WERI-Rb-1 (cell line): ENCODE data around the gene MICAL3.
"Not testable (repeated sequence)": the region's sequence is repeated elsewhere in the genome, so short reads cannot be mapped to it uniquely, and the experiment has no call there.

Experiments used
- DNase-seq: peaks from one replicate; pipeline ENCODE4 v3.0.0-alpha.2; 2020
- H3K27ac ChIP-seq: fragments of 250-450 bp; sonication (Bioruptor Pico); 2 replicates; pipeline ENCODE4 v1.5.1; 2020; ENCODE audit warnings: mild to moderate bottlenecking, moderate library complexity
- H3K27me3 ChIP-seq: fragments of 250-450 bp; sonication (Bioruptor Pico); 2 replicates; pipeline ENCODE4 v1.5.1; 2021; ENCODE audit warnings: mild to moderate bottlenecking, low read depth, moderate library complexity; ENCODE audit not compliant: insufficient read depth, severe bottlenecking
- H3K36me3 ChIP-seq: fragments of 250-450 bp; sonication (Bioruptor Pico); 2 replicates; pipeline ENCODE4 v1.5.1; 2020; ENCODE audit warnings: mild to moderate bottlenecking, moderate library complexity
- H3K4me3 ChIP-seq: 2 replicates; pipeline ENCODE4 v1.5.1; 2011; ENCODE audit warnings: low read depth, mild to moderate bottlenecking, control low read depth, low read length
- H3K9me3 ChIP-seq: fragments of 250-450 bp; sonication (Bioruptor Pico); 2 replicates; pipeline ENCODE4 v1.5.1; 2021; ENCODE audit warnings: mild to moderate bottlenecking, moderate library complexity; ENCODE audit not compliant: severe bottlenecking
- TF ChIP-seq, protein P1 (sequence below): IDR thresholded peaks from 2 replicates; pipeline ENCODE4 v1.5.1; 2011; ENCODE audit warnings: low read depth, mild to moderate bottlenecking, control low read depth, inconsistent platforms, low read length

Gene MICAL3

GRCh38 chr22:17772249-17772957 is 252.0 kb downstream of the MICAL3 start:
- H3K27ac ChIP-seq, result no peak overlapping the region
- H3K36me3 ChIP-seq, result peaks cover 12% of the 10 kb centered on the region
- H3K4me3 ChIP-seq, result no peak overlapping the region
- TF ChIP-seq, protein P1, sequence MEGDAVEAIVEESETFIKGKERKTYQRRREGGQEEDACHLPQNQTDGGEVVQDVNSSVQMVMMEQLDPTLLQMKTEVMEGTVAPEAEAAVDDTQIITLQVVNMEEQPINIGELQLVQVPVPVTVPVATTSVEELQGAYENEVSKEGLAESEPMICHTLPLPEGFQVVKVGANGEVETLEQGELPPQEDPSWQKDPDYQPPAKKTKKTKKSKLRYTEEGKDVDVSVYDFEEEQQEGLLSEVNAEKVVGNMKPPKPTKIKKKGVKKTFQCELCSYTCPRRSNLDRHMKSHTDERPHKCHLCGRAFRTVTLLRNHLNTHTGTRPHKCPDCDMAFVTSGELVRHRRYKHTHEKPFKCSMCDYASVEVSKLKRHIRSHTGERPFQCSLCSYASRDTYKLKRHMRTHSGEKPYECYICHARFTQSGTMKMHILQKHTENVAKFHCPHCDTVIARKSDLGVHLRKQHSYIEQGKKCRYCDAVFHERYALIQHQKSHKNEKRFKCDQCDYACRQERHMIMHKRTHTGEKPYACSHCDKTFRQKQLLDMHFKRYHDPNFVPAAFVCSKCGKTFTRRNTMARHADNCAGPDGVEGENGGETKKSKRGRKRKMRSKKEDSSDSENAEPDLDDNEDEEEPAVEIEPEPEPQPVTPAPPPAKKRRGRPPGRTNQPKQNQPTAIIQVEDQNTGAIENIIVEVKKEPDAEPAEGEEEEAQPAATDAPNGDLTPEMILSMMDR, result no peak
- H3K27me3 ChIP-seq, result no peaks in the 10 kb centered on the region
- DNase-seq, result no peak
- no peaks in the 10 kb centered on the region for H3K9me3 ChIP-seq

DNA sequence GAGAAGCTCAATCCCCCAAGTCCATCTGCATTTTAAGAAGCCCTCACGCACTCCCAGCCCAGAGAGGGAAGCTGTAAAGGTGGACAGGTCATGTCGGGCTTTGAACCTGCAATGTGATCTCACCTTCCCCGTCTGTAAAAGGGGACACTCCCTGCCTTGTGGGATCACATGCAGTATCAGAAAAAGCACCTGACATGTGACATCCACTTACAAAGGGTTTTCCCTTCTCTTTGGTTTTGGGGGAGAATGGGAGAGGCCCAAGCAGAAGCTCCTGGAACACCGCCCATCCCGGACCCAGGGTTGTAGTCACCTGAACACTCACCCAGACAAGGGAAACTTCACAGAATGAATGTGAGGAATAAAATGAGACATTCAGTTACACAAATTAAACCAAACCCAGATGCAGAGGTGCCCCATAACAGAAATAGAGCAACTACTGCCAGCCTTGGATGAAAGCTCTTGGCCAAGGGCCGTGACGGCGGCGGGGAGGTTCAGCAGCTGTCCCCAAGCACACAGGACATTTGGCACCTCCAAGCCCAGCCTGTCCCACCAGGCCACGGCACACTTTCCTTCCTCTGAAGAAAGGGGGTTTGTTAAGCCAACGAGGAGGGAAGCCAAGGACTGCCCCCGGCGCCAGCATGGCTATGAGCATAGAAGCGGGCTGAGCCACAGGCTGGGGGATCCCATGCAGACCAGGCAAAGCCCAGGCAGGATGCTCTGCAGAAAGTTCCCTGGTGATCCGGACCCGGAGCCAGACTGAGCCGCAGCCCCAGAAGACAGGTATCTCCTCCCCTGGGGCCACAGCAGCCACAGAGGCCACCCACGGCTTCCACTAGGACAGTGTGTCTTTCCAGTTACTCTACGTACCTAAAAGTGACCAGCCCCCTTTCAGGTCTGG is 253.9 kb downstream of the MICAL3 start:
- Histone ChIP-seq H3K27ac (no peak overlapping the region), H3K4me3 (no peak overlapping the region), H3K36me3 (peaks cover 12% of the 10 kb centered on the region), H3K9me3 (no peaks in the 10 kb centered on the region), H3K27me3 (no peaks in the 10 kb centered on the region)
- TF ChIP-seq, protein P1, result no peak
- DNase-seq, result no peak

DNA sequence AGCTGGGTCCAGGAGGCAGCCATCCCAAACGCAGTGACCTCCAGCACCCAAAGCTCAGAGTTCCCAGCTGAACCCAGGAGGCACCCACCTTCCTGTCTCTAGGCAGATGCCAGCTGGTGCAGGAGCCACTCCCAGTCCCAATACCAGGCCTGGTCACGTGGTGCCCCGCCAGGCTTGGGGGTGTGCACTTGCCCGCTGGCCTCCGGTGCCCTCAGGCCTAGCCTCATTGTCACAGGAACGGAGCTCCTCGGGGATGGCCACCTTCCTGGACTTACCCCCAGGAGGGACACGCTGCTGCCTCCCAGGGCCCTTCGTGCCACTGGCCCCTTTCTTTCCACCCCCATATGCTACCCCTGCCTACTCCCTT is 254.7 kb downstream of the MICAL3 start:
- DNase-seq, result no peak
- no peak overlapping the region for H3K27ac ChIP-seq
- no peak overlapping the region for H3K4me3 ChIP-seq
- H3K27me3 ChIP-seq, result no peaks in the 10 kb centered on the region
- peaks cover 12% of the 10 kb centered on the region for H3K36me3 ChIP-seq
- H3K9me3 ChIP-seq, result no peaks in the 10 kb centered on the region
- TF ChIP-seq, protein P1, result no peak

- no peak for DNase-seq
- TF ChIP-seq, protein P1, result no peak
- Histone ChIP-seq H3K27ac (no peak overlapping the region), H3K27me3 (no peaks in the 10 kb centered on the region), H3K4me3 (no peak overlapping the region), H3K36me3 (peaks cover 12% of the 10 kb centered on the region), H3K9me3 (no peaks in the 10 kb centered on the region)
Observed at GRCh38 chr22:17769013-17769715, 255.2 kb downstream of the MICAL3 start.

- TF ChIP-seq, protein P1, result no peak
- no peak overlapping the region for H3K27ac ChIP-seq
- H3K27me3 ChIP-seq, result no peaks in the 10 kb centered on the region
- DNase-seq, result no peak
- peaks cover 12% of the 10 kb centered on the region for H3K36me3 ChIP-seq
- H3K4me3 ChIP-seq, result no peak overlapping the region
- no peaks in the 10 kb centered on the region for H3K9me3 ChIP-seq
Observed at GRCh38 chr22:17767233-17768065, 256.9 kb downstream of the MICAL3 start.

DNA sequence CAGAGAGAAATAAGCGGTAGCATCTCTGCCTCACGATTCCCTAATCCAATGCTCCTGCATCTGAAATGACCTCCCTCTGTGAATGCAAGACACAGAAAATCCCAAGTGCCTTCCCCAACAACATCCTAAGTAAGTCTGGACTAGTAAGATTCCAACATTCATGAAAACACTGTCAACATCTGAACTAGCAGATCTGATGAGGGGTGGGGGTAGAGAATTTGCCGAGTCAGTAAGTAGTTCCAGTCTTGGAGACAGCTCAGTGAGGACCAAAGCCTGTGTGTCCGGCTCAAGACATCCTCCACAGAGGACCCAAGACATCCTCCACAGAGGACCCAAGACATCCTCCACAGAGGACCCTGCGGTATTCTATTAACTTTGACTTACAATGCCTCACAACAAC is 259.5 kb downstream of the MICAL3 start:
- not testable (repeated sequence) for H3K27me3 ChIP-seq, H3K4me3 ChIP-seq, H3K36me3 ChIP-seq, DNase-seq, H3K9me3 ChIP-seq, H3K27ac ChIP-seq
